GM12873 (cell line): Measurements from ENCODE around the gene NTHL1.

Experiments
- CTCF ChIP-seq: IDR thresholded peaks from 2 replicates; pipeline ENCODE4 v1.5.1; 2012; ENCODE audit warnings: low read depth, mild to moderate bottlenecking, moderate library complexity, low read length, control low read depth; ENCODE audit not compliant: insufficient read depth; ENCODE audit errors: missing control alignments

NTHL1 gene

GRCh38 chr16:2047330-2048115 is at the start of gene NTHL1, which contains the start of gene TSC2:
NTHL1 (minus strand) TSS chr16:2047834; CDS start chr16:2047823, 11 bp downstream.
TSC2 (plus strand) TSS chr16:2047985; CDS start chr16:2048616, 631 bp downstream.
- TF ChIP-seq CTCF, result peak; percentile 9

GRCh38 chr16:2096853-2097595 is 49.4 kb upstream of the NTHL1 start:
- no peak for TF ChIP-seq CTCF

GRCh38 chr16:2095918-2096582 is 48.4 kb upstream of the NTHL1 start:
- TF ChIP-seq CTCF, result no peak

- TF ChIP-seq CTCF, result no peak
Observed at GRCh38 chr16:2095315-2095853, 47.8 kb upstream of the NTHL1 start.

- no peak for TF ChIP-seq CTCF
Observed at GRCh38 chr16:2093793-2094192, 46.2 kb upstream of the NTHL1 start.

- TF ChIP-seq CTCF, result no peak
Observed at GRCh38 chr16:2092866-2093265, 45.2 kb upstream of the NTHL1 start.

GRCh38 chr16:2092256-2092620 is 44.6 kb upstream of the NTHL1 start:
- no peak for TF ChIP-seq CTCF
